Measurements from ENCODE around the gene AKR1B15.
"Not testable (repeated sequence)": the region's sequence is repeated elsewhere in the genome, so short reads cannot be mapped to it uniquely, and the experiment has no call there.

AKR1B15 gene

GRCh38 chr7:134525449-134525848 is 23.5 kb upstream of the AKR1B15 start:
- not testable (repeated sequence) for H3K27ac Mint-ChIP-seq, H3K36me3 Mint-ChIP-seq, H3K4me1 Mint-ChIP-seq, H3K4me3 Mint-ChIP-seq, ATAC-seq, H3K9me3 Mint-ChIP-seq
- H3K27me3 Mint-ChIP-seq: peaks cover 50% of the 10 kb centered on the region

- not testable (repeated sequence) for H3K36me3 Mint-ChIP-seq, H3K9me3 Mint-ChIP-seq, H3K4me1 Mint-ChIP-seq, ATAC-seq, H3K27ac Mint-ChIP-seq, H3K4me3 Mint-ChIP-seq
- peaks cover 50% of the 10 kb centered on the region for H3K27me3 Mint-ChIP-seq
Measured at GRCh38 chr7:134526552-134527248, 22.2 kb upstream of the AKR1B15 start.

- Mint-ChIP-seq H3K4me1 (no peaks in the 10 kb centered on the region), H3K27me3 (peaks cover 41% of the 10 kb centered on the region), H3K9me3 (no peaks in the 10 kb centered on the region), H3K4me3 (no peak overlapping the region), H3K27ac (no peak overlapping the region), H3K36me3 (no peaks in the 10 kb centered on the region)
- no peak for ATAC-seq
Measured at GRCh38 chr7:134527979-134528371, 20.9 kb upstream of the AKR1B15 start.

- no peaks in the 10 kb centered on the region for H3K4me1 Mint-ChIP-seq
- no peak for ATAC-seq
- H3K27me3 Mint-ChIP-seq: peaks cover 37% of the 10 kb centered on the region
- no peak overlapping the region for H3K4me3 Mint-ChIP-seq
- H3K27ac Mint-ChIP-seq: no peak overlapping the region
- no peaks in the 10 kb centered on the region for H3K36me3 Mint-ChIP-seq
- no peaks in the 10 kb centered on the region for H3K9me3 Mint-ChIP-seq
Measured at GRCh38 chr7:134528749-134529148, 20.2 kb upstream of the AKR1B15 start.

GRCh38 chr7:134530460-134530859 is 18.4 kb upstream of the AKR1B15 start:
- H3K4me1 Mint-ChIP-seq: no peaks in the 10 kb centered on the region
- H3K9me3 Mint-ChIP-seq: no peaks in the 10 kb centered on the region
- no peak overlapping the region for H3K4me3 Mint-ChIP-seq
- ATAC-seq: no peak
- H3K36me3 Mint-ChIP-seq: no peaks in the 10 kb centered on the region
- peaks cover 24% of the 10 kb centered on the region for H3K27me3 Mint-ChIP-seq
- H3K27ac Mint-ChIP-seq: no peak overlapping the region

- Mint-ChIP-seq H3K4me3 (no peak overlapping the region), H3K4me1 (no peaks in the 10 kb centered on the region), H3K9me3 (no peaks in the 10 kb centered on the region), H3K27ac (no peak overlapping the region), H3K27me3 (peaks cover 14% of the 10 kb centered on the region), H3K36me3 (no peaks in the 10 kb centered on the region)
- no peak for ATAC-seq
Measured at GRCh38 chr7:134532180-134532953, 16.5 kb upstream of the AKR1B15 start.

- Mint-ChIP-seq H3K36me3 (no peaks in the 10 kb centered on the region), H3K9me3 (no peaks in the 10 kb centered on the region), H3K4me3 (no peak overlapping the region), H3K4me1 (no peaks in the 10 kb centered on the region), H3K27me3 (peaks cover 12% of the 10 kb centered on the region), H3K27ac (no peak overlapping the region)
- ATAC-seq: no peak
Measured at GRCh38 chr7:134532954-134533218, 16.0 kb upstream of the AKR1B15 start.

- Mint-ChIP-seq H3K36me3 (no peaks in the 10 kb centered on the region), H3K27ac (no peak overlapping the region), H3K27me3 (peaks cover 12% of the 10 kb centered on the region), H3K4me3 (no peak overlapping the region), H3K4me1 (no peaks in the 10 kb centered on the region), H3K9me3 (no peaks in the 10 kb centered on the region)
- no peak for ATAC-seq
Measured at GRCh38 chr7:134533288-134533771, 15.6 kb upstream of the AKR1B15 start.

GRCh38 chr7:134534633-134535032 is 14.3 kb upstream of the AKR1B15 start:
- ATAC-seq: no peak
- Mint-ChIP-seq H3K36me3 (no peaks in the 10 kb centered on the region), H3K4me1 (no peaks in the 10 kb centered on the region), H3K27ac (no peak overlapping the region), H3K27me3 (peaks cover 5% of the 10 kb centered on the region), H3K4me3 (no peak overlapping the region), H3K9me3 (no peaks in the 10 kb centered on the region)

- Mint-ChIP-seq H3K4me3 (no peak overlapping the region), H3K27me3 (no peaks in the 10 kb centered on the region), H3K4me1 (no peaks in the 10 kb centered on the region), H3K27ac (no peak overlapping the region), H3K9me3 (no peaks in the 10 kb centered on the region), H3K36me3 (no peaks in the 10 kb centered on the region)
- no peak for ATAC-seq
Measured at GRCh38 chr7:134535272-134535918, 13.5 kb upstream of the AKR1B15 start.

- H3K27me3 Mint-ChIP-seq: no peaks in the 10 kb centered on the region
- no peak overlapping the region for H3K4me3 Mint-ChIP-seq
- H3K9me3 Mint-ChIP-seq: no peaks in the 10 kb centered on the region
- ATAC-seq: no peak
- no peaks in the 10 kb centered on the region for H3K36me3 Mint-ChIP-seq
- no peaks in the 10 kb centered on the region for H3K4me1 Mint-ChIP-seq
- no peak overlapping the region for H3K27ac Mint-ChIP-seq
Measured at GRCh38 chr7:134535919-134536299, 13.0 kb upstream of the AKR1B15 start.

- not testable (repeated sequence) for H3K4me3 Mint-ChIP-seq, H3K27me3 Mint-ChIP-seq, H3K9me3 Mint-ChIP-seq, ATAC-seq, H3K36me3 Mint-ChIP-seq, H3K4me1 Mint-ChIP-seq, H3K27ac Mint-ChIP-seq
Measured at GRCh38 chr7:134536558-134536957, 12.4 kb upstream of the AKR1B15 start.

GRCh38 chr7:134537273-134537781 is 11.6 kb upstream of the AKR1B15 start:
- H3K36me3 Mint-ChIP-seq, H3K4me1 Mint-ChIP-seq, H3K9me3 Mint-ChIP-seq, H3K27me3 Mint-ChIP-seq, H3K27ac Mint-ChIP-seq, H3K4me3 Mint-ChIP-seq, ATAC-seq: not testable (repeated sequence)

- Mint-ChIP-seq H3K9me3 (no peaks in the 10 kb centered on the region), H3K4me3 (no peak overlapping the region), H3K27me3 (no peaks in the 10 kb centered on the region), H3K27ac (no peak overlapping the region), H3K36me3 (no peaks in the 10 kb centered on the region), H3K4me1 (no peaks in the 10 kb centered on the region)
- no peak for ATAC-seq
Measured at GRCh38 chr7:134539380-134540004, 9.4 kb upstream of the AKR1B15 start.

GRCh38 chr7:134541501-134542194 is 7.3 kb upstream of the AKR1B15 start:
- not testable (repeated sequence) for ATAC-seq, H3K36me3 Mint-ChIP-seq, H3K27ac Mint-ChIP-seq, H3K9me3 Mint-ChIP-seq, H3K4me1 Mint-ChIP-seq, H3K4me3 Mint-ChIP-seq
- peaks cover 13% of the 10 kb centered on the region for H3K27me3 Mint-ChIP-seq
